K562 (cell line): ENCODE results near the gene PRR14L.

Experiments
- FOXM1 ChIP-seq, 2 experiments: fragments of 450-650 bp in 1 of 2; sonication (generic) in 1 of 2; formaldehyde crosslinking in 1 of 2; IDR thresholded peaks; 2 replicates each; pipeline versions ENCODE4 v1.6.1 to v1.9.0; 2017 to 2022; ENCODE audit warnings: low read depth in 2 of 2, mild to moderate bottlenecking in 2 of 2, missing genetic modification reagents in 1 of 2, moderate library complexity in 1 of 2
- HCFC1 ChIP-seq: IDR thresholded peaks from 2 replicates; pipeline ENCODE4 v1.6.1; 2012; ENCODE audit warnings: low read depth, low read length, improper control_type of control experiment
- HDGF ChIP-seq: fragments of 450-650 bp; IDR thresholded peaks from 2 replicates; pipeline ENCODE4 v1.6.1; 2016
- NR1H2 ChIP-seq: sonication (generic); formaldehyde crosslinking; IDR thresholded peaks from 2 replicates; pipeline ENCODE4 v1.4.0; 2020; ENCODE audit warnings: mild to moderate bottlenecking, missing genetic modification reagents
- RAD21 ChIP-seq, 2 experiments: fragments of 250-450 bp in 1 of 2; fragments of 450-650 bp in 1 of 2; sonication (Bioruptor Pico) in 1 of 2; formaldehyde crosslinking in 1 of 2; IDR thresholded peaks in 1 of 2; conservative IDR thresholded peaks in 1 of 2; 2 replicates each; pipeline versions ENCODE4 v1.4.0 to v1.8.0; 2020 to 2022; ENCODE audit warnings: mild to moderate bottlenecking in 2 of 2, moderate library complexity in 1 of 2
- SAFB2 ChIP-seq: fragments of 200-400 bp; formaldehyde crosslinking; IDR thresholded peaks from 2 replicates; pipeline ENCODE4 v1.6.1; 2018; ENCODE audit warnings: borderline replicate concordance, low read length, low read depth, moderate library complexity; ENCODE audit not compliant: severe bottlenecking
- SIRT6 ChIP-seq: IDR thresholded peaks from one replicate; pipeline ENCODE4 v1.6.1; 2012; ENCODE audit warnings: low read depth, mild to moderate bottlenecking, control low read depth, inconsistent platforms, low read length, moderate library complexity
- TARDBP ChIP-seq: fragments of 450-650 bp; IDR thresholded peaks from 2 replicates; pipeline ENCODE4 v1.6.1; 2016
- U2AF2 ChIP-seq: fragments of 200-400 bp; formaldehyde crosslinking; optimal IDR thresholded peaks from 2 replicates; pipeline ENCODE3; 2017; ENCODE audit warnings: low read depth, mild to moderate bottlenecking, low read length
- ZNF282 ChIP-seq: sonication (generic); formaldehyde crosslinking; IDR thresholded peaks from 2 replicates; pipeline ENCODE4 v1.8.1; 2023; ENCODE audit warnings: missing genetic modification reagents
- TF ChIP-seq, protein P1 (sequence below): IDR thresholded peaks from 3 replicates; pipeline ENCODE4 v1.6.1; 2011; ENCODE audit warnings: borderline replicate concordance, mild to moderate bottlenecking; ENCODE audit not compliant: insufficient read length, insufficient read depth
- TF ChIP-seq, protein P2 (sequence below), 3 experiments: IDR thresholded peaks in 2 of 3; conservative IDR thresholded peaks in 1 of 3; 2 replicates each; pipeline ENCODE4 v1.5.1; 2011 to 2012; ENCODE audit warnings: low read length in 3 of 3, mild to moderate bottlenecking in 3 of 3, control low read depth in 2 of 3, improper control_type of control experiment in 1 of 3, inconsistent platforms in 1 of 3, low read depth in 1 of 3, mixed read lengths in 1 of 3, moderate library complexity in 1 of 3; ENCODE audit not compliant: insufficient read depth in 2 of 3

DNA sequence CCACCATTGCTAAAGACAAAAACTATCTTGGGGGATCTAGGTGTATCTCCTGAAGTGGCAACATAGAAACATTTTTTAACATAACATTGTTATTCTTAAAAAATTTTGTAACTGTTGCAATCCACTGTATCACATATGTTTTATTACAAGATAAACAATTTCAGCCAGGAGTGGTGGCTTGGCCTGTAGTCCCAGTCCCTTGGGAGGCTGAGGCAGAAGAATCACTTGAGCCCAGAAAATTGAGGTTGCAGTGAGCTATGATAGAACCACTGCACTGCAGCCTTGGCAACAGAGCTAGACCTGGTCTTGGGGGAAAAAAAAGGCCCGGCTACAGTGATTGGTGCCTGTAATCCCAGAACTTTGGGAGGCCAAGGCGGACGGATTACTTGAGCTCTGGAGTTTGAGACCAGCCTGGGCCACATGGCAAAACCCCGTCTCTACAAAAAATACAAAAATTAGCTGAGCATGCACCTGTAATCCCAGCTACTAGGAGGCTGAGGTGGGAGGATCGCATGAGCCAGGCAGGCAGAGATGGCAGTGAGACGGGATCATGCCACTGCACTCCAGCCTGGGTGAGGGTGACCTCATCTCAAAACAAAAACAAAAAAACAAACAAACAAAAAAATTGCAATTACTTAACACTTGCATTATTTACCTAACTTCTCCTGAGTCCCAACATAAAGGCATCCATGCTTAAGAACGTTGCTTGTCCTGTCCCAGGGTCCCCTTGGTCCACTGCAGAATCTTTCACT lies 2.3 kb upstream of the PRR14L start:
- TF ChIP-seq, protein P1, sequence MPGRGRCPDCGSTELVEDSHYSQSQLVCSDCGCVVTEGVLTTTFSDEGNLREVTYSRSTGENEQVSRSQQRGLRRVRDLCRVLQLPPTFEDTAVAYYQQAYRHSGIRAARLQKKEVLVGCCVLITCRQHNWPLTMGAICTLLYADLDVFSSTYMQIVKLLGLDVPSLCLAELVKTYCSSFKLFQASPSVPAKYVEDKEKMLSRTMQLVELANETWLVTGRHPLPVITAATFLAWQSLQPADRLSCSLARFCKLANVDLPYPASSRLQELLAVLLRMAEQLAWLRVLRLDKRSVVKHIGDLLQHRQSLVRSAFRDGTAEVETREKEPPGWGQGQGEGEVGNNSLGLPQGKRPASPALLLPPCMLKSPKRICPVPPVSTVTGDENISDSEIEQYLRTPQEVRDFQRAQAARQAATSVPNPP = no peak
- TF ChIP-seq, protein P2, sequence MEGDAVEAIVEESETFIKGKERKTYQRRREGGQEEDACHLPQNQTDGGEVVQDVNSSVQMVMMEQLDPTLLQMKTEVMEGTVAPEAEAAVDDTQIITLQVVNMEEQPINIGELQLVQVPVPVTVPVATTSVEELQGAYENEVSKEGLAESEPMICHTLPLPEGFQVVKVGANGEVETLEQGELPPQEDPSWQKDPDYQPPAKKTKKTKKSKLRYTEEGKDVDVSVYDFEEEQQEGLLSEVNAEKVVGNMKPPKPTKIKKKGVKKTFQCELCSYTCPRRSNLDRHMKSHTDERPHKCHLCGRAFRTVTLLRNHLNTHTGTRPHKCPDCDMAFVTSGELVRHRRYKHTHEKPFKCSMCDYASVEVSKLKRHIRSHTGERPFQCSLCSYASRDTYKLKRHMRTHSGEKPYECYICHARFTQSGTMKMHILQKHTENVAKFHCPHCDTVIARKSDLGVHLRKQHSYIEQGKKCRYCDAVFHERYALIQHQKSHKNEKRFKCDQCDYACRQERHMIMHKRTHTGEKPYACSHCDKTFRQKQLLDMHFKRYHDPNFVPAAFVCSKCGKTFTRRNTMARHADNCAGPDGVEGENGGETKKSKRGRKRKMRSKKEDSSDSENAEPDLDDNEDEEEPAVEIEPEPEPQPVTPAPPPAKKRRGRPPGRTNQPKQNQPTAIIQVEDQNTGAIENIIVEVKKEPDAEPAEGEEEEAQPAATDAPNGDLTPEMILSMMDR (IDR thresholded peaks at IDR 0.05 in 2 of 3, conservative IDR thresholded peaks at IDR 0.05 in 1 of 3; ENCODE audit: insufficient read depth in 2 of 3, low read depth in 1 of 3, low read length in 3 of 3) = no peak
- no peak for TF ChIP-seq ZNF282
- no peak for TF ChIP-seq U2AF2
- no peak for TF ChIP-seq SIRT6
- TF ChIP-seq SAFB2 = no peak
- TF ChIP-seq TARDBP = no peak
- TF ChIP-seq FOXM1 (IDR thresholded peaks at IDR 0.05; ENCODE audit: low read depth) = no peak
- TF ChIP-seq FOXM1 (CRISPR knock-in tag; IDR thresholded peaks at IDR 0.05; ENCODE audit: low read depth) = no peak
- no peak for TF ChIP-seq HDGF
- TF ChIP-seq RAD21 (CRISPR knock-in tag; conservative IDR thresholded peaks at IDR 0.05 in 1 of 2, IDR thresholded peaks at IDR 0.05 in 1 of 2) = no peak
- no peak for TF ChIP-seq HCFC1
- TF ChIP-seq NR1H2 (CRISPR knock-in tag) = no peak
